Ovary (tissue), 3 donors: Measurements from ENCODE around the gene SLIT1.

Experiments
- CTCF ChIP-seq, 3 donors: fragments of 450-650 bp in 2 of 3; fragments of 200-600 bp in 1 of 3; IDR thresholded peaks; one replicate each; pipeline versions ENCODE4 v1.5.1 to v1.8.0; 2016 to 2022; ENCODE audit warnings: antibody characterized with exemption in 3 of 3, mild to moderate bottlenecking in 1 of 3
- EP300 ChIP-seq: sonication (generic); formaldehyde crosslinking; IDR thresholded peaks from one replicate; pipeline ENCODE4 v1.6.1; 2017; ENCODE audit warnings: antibody characterized with exemption
- POLR2A ChIP-seq: fragments of 450-650 bp; IDR thresholded peaks from one replicate; pipeline ENCODE4 v1.6.1; 2017; ENCODE audit warnings: antibody characterized with exemption, mild to moderate bottlenecking, moderate library complexity
- donor health status: DM: no; HTN: no; CAD: no.

GRCh38 chr10:97213431-97213830, 27.7 kb upstream of the SLIT1 start:
- no peak for TF ChIP-seq CTCF (IDR thresholded peaks at IDR 0.05)
- TF ChIP-seq EP300 = no peak
- no peak for TF ChIP-seq POLR2A
